Stimulated activated CD8-positive, alpha-beta memory T cell treated with anti-CD3 and anti-CD28 coated beads, Interleukin-7, amount 100 ng/mL, for 24 hours (primary cell): ENCODE results near the gene OCIAD1.

Experiments
- DNase-seq: peaks from one replicate; pipeline ENCODE4 v3.0.0-alpha.2; 2020; ENCODE audit warnings: low read depth

The OCIAD1 gene

DNA sequence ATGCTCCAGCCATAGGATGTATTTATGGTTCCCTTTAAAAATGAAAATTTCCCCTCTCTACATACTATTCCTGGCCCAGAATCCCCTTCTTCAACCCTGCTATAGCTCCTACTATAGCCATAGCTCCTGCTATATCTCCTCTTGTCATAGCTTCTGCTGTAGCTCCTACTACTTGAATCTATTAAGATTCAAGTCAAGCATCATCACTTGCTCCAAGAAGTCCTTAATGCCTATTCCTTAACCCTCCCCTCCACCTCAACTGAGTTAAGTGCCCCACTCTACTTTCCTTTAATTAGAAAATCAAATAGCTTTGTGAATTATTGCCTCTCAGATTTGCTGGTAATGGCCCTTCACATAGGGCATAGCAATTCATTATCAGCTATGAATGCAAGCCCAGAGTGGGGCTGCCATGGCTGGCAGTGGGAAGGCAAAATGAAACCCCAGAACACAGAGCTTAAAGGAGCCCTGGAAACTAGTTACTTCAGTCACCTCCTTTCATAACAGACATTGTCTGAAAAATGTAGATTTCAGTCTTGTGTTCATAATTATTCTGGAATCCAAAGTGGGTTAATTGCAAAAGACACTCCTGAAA lies 60.2 kb downstream of the OCIAD1 start:
- no peak for DNase-seq

DNA sequence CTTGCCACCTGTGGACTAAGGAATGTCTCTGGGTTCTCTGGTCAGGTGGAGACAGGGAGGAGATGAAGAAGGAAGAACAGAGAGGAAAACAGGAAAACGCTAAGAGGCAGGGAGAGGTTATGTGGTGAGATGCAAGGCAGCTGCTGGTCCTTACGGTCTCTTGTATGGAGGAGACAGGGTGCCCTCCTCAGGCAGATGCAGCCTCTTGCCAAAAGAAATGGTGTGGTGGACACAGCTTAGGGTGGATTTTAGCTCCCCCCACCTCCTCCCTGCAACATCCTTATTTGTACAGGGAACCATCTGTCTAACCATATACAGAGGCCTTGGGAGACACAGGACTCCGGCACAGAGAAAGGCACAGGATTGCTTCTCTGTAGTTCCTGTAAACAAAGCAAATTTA lies 66.0 kb downstream of the OCIAD1 start:
- DNase-seq = no peak

DNA sequence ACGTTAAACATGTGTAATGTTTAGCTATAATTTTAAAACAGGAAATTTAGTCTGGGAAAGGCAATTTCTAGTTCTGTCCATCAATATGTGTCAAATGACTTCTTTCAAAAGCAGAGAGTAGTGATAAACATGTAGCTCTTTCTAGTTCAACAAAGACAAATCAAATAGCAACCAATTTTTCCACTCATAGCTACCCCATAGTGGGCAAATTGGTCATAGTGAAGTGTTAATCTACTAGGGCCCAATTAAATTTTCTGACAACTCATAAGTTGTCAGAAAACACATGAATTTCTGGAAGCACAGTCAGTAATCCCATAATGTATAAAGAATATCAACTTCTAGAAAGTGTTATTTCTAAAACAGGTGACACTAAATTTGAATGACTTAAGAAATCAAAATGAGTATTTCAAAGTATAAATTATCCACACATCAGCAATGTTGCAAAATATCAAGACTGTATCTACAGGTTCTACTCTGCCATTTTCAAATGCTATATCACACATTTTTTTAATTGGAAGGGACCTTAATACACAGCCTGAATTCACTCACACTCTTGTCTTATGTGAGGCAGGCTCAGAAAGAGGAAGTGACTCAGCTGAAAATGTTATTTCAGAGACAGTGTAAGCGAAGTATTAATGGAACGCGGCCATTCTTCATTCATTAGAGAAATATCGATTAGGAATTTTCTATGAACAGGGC lies 68.0 kb downstream of the OCIAD1 start:
- DNase-seq = no peak

DNA sequence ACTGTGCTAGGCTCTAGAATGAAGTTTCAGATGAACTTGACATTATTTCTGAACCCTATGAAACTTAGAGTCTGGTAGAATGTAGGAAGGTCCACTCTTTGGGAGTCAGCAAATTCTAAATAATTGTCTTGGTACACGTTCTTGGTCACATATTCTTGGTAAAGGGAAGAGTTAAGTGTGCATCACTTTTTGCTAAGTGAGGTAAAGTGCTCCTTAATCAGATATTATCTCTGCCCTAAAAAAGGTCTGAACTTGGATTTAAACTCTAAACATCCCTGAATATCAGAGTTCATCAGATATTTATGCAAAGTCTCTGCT lies 68.5 kb downstream of the OCIAD1 start:
- no peak for DNase-seq

DNA sequence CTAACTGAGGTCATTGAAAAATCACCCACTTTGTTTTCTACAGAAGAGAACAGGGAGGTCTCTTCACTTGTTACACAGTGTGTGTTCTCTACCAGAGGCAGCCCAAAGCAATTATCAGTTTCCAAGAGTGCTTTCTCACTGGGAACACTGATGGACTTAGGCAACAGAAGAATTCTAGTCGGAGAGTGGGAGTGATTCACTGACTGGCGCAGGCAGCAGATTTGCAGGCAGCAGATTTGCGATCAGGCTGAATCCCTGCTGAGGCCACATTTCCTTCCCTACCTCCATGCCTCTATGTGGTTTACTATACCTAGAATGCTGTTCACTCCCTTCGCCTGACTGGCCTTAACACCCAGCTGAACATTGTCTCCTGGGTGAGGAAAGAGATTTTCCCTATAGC lies 69.1 kb downstream of the OCIAD1 start:
- no peak for DNase-seq

GRCh38 chr4:48901196-48901595 lies 70.3 kb downstream of the OCIAD1 start:
- DNase-seq = no peak

DNA sequence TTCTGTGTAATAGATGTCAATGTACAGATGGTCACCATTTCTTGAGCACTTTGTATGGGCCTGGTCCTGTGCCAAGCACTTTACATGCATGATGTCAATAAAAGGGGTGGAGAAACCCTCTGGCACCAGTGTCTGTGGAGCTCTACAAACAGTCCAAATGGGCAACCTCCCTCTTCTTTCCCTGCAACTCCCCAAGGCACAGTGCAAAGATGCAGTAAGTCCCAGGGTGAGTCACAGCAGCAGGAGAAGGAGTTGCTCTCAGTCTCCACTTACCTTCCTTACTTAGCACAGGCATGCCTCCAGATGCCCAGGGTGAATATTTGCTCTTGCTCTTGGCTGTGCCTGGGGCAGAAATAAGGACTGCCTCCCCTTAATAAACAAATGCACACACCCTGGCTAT lies 71.4 kb downstream of the OCIAD1 start:
- no peak for DNase-seq

DNA sequence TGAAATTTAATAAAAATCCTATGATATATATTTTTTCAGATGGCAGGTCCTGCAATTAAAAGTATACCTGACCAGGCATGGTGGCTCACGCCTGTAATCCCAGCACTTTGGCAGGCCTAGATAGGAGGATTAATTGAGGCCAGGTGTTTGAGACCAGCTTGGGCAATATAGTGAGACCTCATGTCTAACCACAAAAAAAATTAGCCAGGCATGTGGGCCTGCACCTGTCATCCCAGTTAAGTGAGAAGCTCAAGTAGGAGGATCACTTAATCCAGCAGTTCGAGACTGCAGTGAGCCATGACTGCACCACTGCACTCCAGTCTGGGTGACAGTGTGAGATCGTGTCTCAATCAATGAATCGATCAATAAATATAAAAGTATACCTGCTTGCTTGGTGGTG lies 73.2 kb downstream of the OCIAD1 start:
- no peak for DNase-seq

- DNase-seq = no peak
Observed at GRCh38 chr4:48904541-48905142, 73.8 kb downstream of the OCIAD1 start.

DNA sequence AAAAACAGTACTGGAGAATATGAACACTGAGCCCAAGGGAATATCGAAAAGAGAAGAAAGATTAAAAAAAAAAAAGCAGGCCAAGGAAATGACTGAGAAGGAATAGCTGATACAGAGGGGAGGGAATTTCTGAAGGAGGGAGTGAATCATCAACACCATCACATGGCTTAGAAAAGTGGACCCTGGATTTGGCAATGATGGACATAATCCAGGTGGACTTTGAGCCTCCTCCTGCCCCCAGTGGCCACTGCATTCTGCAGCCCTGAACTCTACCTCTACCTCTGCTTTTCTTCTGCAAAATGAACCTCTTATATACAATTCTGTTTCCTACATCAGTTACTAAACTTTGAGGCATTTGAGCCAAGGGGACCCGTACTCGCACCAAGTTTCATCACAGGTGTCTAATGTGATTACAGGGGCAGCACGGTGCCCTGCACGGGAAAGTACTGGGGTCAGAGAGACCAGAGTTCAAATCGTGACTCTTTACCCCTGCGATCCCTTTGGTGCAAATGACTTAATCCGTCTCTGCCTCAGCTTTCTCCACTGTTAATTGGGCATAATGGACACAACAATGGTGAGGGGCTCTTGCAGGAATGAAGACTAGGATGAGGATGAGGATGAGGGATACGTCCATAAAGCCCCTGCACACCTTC lies 74.6 kb downstream of the OCIAD1 start:
- no peak for DNase-seq

GRCh38 chr4:48906206-48907173 lies 75.6 kb downstream of the OCIAD1 start, which contains the start of gene OCIAD2:
OCIAD2 (minus strand) TSS chr4:48906774; CDS start chr4:48904549, 2,225 bp downstream.
- DNase-seq = peak; percentile 57

DNA sequence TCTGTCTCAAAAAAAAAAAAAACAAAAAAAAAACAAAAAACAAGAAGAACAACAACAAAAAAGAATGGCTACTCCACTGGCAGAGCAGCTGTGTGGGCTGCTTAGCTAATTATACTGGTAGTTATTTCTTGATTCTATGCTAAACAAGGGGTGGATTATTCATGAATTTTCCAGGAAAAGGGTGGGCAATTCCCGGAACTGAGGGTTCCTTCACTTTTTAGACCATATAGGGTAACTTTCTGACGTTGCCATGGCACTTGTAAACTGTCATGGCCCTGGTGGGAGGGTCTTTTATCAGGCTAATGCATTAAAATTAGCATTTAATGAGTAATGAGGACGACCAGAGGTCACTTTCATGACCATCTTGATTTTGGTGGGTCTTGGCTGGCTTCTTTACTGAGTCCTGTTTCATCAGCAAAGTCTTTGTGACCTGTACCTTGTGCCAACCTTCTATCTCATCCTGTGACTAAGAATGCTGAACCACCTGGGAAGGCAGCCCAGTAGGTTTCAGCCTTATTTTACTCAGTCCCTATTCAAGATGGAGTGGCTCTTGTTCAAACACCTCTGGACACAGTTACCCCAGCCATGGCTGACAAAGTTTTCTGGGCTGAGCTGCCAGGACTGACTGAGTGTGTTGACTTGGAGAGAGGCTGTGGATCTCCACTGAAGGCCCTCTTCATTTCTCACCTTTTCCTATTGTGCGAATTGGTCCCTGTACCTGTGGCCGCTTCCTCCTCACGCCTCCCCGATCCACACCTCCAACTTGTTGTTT lies 77.0 kb downstream of the OCIAD1 start:
- no peak for DNase-seq

DNA sequence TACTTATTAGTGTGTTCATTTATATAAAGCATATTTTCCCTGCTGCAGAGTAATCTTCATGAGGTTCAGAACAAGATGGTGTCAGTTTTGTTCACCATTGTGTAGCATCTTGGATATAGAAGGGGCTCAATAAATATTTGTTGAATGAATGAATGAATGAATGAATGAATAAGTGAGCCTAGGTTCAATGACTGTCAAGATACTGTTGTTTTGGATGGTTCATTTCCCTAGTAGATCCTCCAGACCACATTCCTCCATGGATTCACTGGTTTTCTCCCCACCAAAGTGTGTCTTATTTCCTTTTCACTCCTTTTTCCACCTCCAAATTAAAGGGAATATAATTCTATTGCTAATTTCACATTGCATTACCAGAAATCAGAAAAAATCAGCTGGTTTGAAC lies 77.8 kb downstream of the OCIAD1 start:
- no peak for DNase-seq

- DNase-seq = peak; percentile 15
Observed at GRCh38 chr4:48909697-48910096, 78.8 kb downstream of the OCIAD1 start.

GRCh38 chr4:48910511-48910910 lies 79.6 kb downstream of the OCIAD1 start:
- no peak for DNase-seq
